ENCODE results near the gene TIGD6.

The TIGD6 gene

GRCh38 chr5:150015415-150015814, 15.0 kb upstream of the TIGD6 start:
- DNase-seq, result no peak

DNA sequence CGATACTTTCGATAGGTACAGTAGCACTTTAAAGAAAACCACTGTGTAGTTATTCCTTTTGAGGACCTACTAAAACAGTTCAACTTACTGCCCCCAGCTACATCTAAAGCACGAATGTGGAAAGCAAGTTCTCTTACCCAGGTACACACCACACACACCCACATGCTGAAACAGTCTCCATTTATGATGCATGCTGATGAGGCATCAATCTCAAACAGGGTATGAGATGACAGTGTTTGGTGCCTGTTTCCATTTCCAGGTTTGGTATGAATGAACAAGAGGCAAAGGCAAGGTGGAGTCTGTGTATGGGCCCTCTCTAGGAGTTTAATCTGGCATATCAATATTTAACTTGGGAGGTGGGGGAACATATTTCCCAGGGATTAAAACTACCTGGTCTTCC, 14.0 kb upstream of the TIGD6 start:
- no peak for DNase-seq

DNA sequence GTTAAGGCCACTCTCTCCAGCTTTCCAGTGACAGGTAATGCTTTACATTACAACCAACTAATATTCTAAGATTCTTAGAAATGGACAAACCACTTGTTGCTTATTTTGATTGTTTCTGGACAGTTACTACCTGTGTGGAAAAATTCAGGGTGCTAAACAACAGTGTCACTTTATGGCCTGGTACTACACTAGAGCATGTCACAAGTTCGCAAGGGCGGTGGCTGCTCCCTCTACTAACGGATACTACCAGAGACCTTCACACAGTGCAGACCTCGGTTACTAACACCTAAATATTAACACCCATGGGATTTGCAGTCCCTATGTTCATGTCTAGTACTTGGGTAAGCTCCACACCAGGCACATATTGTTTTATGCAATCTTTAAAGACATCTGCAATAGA, 13.5 kb upstream of the TIGD6 start:
- no peak for DNase-seq

DNA sequence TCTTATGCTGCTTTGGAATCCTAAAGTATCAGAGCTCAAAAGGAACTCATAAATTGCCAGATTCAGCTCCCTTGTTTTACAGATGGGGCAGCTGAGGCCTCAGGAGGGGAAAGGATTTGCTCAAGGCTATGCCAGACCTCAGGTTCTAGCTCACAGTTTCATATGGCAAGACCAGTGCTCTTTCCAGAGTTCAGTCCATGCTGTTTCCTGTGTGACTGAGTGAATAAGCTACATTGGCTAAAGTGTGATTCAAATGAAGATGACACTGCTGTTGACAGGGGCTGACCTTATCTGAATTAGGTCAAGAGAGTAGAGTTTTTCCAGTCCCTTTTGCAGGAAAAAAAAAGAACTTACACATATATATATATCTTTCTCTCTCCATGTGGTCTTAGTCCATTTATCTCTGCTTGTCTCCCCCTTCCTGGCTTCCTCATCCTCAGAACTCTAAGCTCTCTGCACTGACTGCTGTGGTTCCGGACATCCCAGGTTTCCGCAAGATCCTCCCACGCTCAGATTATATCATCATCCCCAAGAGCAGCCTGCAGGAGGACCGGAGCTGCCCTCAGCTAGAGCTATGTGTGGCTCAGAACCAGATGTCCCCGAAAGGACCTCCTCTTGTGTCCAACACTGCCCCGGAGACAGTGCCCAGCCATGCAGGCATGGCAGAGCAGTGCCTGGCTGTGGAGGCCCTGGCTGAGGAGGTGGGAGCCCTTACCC, 9.4 kb upstream of the TIGD6 start:
- no peak for DNase-seq

- no peak for DNase-seq
These were observed 6.6 kb upstream of the TIGD6 start for GRCh38 chr5:150007050-150007449.

- DNase-seq, result no peak
These were observed 5.9 kb upstream of the TIGD6 start for GRCh38 chr5:150006318-150006717.

GRCh38 chr5:150001660-150002486, 1.4 kb upstream of the TIGD6 start:
- peak in 1 of 2 donors; percentile 81 for DNase-seq

DNA sequence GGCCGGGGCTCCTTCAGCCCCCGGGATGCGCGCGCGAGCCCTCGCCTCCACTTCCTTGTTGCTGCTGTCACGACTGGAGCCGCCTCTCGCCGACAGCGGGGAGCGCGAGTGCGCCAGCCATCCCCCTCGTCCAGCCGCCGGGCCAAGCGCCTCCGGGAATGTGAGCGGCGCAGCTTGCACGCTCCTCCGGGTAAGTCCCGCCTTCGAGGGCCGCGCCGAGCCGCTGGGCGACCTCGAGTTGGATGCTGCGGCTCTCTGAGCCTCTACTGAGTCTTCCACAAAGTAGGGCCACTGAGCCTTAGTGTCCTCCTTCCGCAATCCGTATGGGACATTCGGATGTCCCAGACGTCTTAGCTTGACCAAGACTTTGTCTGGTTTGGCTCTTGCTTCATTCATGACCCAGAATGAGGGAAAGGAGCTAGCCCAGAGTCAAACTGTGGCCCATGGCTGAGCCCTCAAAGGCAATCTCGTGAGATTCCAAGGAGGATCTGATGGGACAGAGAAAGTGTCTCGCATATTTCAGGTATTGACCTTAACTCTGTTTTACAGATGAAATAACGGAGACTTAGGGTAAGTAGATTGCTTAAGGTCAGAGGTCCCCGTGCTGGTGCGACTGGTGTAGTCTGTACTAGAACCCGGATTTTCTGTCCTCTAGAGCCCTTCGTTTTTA, 671 bp upstream of the TIGD6 start:
- DNase-seq, result peak in 1 of 2 donors; percentile 43

DNA sequence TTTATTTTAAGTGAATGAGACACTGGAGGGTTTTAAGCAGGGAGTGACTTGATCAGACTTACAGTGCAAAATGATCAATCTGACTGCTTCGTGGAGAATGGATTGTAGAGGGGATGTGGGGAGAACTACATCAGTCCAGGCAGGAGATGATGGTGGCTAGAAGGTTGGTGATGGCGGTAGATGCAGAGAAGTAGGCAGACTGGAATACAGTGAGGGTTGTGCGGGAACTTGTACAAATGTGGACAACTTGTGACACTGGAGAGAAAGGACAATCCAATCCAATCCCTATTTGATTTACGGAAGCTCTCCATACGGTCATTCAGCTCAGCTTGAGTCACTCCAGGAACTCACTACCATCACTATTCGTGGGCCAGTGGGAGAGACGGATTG, 593 bp downstream of the TIGD6 start:
- no peak for DNase-seq

GRCh38 chr5:149999359-149999758, 1.1 kb downstream of the TIGD6 start:
- DNase-seq, result no peak

- DNase-seq, result no peak
These were observed 2.2 kb downstream of the TIGD6 start for GRCh38 chr5:149998281-149998680.

DNA sequence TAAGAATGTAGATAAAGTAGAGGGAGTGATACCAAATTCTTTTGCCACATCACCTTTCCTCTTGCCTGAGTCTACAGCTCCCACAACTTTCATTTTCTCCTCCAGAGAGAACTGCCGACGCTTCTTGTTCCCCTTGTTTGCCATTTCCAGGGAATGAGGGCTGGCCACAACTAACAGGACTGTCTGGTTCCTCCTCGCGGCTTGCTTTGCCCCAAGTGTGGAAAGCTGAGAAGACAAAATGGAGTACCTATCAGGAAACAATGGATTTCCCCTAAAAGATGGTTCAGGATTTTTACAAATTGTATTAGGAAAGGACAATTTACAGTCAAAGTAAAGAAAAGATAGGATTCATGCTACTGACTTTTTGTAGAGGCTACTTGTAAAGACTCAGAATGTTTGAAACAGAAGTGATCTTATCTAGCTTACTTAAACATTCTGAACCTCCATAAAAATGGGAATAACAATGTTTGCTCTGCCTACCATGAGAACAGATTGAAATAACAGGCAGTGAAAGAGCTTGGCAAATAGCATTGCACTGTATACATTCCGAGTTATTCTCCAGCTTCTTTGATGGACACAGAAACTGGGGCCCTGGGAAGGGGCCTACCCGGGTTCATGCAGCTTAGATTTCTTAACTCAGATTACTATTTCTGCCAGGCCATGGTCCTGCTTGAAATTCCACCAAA, 4.1 kb downstream of the TIGD6 start:
- no peak for DNase-seq

- DNase-seq, result no peak
These were observed 4.9 kb downstream of the TIGD6 start for GRCh38 chr5:149995385-149996204.

DNA sequence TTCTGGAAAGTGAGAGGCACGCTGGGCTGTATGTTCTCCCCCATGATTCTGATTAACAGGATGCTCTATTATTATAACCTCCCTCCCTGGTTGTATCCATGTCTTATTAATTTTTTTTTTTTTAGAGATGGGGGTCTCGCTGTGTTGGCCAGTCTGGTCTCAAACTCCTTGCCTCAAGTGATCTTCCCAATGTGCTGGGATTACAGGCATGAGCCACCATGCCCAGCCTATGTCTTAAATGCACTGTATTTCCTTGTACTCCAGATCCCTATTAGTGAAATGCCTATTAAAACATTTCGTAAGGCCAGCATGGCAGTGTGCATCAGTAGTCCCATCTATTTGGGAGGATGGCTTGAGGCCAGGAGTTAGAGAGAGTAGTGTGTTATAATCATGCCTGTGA, 7.0 kb downstream of the TIGD6 start:
- DNase-seq, result no peak

- DNase-seq, result peak in 1 of 2 donors; percentile 60
These were observed 9.7 kb downstream of the TIGD6 start for GRCh38 chr5:149990518-149991376.

DNA sequence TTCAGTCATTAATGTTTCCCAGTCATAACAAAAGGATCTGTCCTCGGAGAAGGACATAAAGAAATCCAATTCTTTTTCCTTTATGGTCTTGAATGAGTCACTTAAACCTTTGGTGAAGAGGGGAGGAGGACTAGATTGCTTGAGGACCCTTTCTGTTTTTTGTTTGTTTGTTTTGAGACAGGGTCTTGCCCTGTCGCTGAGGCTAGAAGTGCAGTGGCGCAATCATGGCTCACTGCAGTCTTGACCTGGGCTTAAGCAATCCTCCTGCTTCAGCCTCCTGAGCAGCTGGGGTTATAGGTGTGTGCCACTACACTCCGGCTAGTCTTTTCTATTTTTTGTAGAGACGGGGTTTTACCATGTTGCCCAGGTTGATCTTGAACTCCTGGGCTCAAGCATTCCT, 12.3 kb downstream of the TIGD6 start:
- no peak for DNase-seq

DNA sequence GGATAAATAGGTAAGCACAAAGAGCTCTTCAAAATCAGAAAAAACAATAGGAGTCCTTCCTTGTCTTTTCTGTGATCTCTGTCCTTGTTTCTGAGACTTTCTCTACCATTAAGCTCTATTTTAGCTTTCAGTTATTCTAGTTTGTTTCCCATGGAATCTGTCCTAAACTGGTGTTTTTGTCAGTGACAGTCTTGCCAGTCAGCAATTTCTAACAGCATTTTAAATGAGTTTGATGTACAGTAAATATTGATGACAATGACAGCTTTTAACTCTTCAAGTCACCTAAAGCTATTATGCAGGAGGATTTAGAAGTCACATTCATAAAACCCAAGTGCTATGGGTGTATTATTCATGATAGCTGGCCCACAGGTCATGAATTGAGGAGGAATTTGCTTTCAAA, 17.9 kb downstream of the TIGD6 start:
- no peak for DNase-seq

DNA sequence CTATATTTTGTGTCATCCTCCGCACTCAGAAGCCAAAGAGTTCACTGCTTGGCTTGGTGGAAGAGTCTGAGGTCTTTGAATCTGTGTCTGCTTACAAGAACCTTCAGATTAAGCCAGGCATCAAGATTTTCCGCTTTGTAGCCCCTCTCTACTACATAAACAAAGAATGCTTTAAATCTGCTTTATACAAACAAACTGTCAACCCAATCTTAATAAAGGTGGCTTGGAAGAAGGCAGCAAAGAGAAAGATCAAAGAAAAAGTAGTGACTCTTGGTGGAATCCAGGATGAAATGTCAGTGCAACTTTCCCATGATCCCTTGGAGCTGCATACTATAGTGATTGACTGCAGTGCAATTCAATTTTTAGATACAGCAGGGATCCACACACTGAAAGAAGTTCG, 19.2 kb downstream of the TIGD6 start:
- DNase-seq, result no peak

GRCh38 chr5:149979896-149980295, 20.6 kb downstream of the TIGD6 start:
- no peak for DNase-seq

DNA sequence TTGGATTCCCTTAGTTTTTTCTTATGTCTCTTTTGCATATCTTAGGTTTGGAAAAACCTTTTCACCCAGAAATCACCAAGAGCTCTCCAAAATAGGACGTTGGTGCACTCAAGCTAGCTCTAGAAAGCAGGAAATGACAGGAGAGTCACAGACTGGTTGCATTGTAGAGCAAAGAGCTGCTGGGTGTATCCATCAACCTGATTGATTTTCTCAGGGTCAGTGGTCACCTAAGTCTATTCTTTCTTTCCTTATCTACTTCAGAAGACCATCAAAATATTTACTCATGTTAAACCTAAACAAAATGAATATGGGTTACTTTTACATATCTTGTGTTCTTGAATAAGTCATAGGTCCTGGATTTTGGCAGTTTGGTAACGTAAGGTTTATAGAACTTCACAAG, 25.0 kb downstream of the TIGD6 start:
- no peak for DNase-seq

- DNase-seq, result no peak
These were observed 31.1 kb downstream of the TIGD6 start for GRCh38 chr5:149969181-149969930.

All from bone marrow (tissue), 2 donors.